ENCODE measurements around the gene DLGAP1.

DNA sequence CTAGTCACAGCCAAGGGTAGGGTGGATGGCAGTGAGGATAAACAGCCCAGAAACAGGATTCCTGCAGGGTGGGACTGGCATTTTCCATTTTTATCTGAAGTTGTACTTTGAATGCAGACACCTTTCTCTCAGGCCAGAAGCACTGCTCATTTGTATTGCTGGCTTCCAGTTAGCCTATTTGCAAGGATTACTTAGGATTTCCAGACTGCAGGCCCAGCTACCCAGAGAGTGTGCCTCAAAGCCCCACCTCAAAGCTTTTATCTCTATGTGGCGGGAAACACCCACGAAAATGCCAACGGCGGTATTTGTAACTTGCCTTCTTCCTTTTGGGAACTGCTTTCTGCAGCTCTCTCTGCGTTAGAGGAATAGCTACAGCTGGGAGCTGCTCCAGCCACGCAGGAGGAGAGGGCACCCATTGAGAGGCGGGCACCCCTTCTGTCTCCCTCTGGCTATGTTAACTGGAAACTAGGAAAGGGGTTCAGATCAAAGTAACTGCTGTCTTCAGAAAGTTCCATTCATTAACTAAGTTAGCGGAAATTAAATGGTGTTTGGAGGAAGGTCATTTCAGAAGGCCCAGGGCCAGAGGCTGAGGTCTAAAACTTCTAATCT is 860.2 kb downstream of the DLGAP1 start:
- TF ChIP-seq CTCF (IDR thresholded peaks at IDR 0.05) = no peak
- no peak for TF ChIP-seq EP300 (IDR thresholded peaks at IDR 0.05)
- TF ChIP-seq POLR2A (IDR thresholded peaks at IDR 0.05) = no peak
